ENCODE results near the gene FANCI. TPM values are rescaled to one million over a fixed set of nuclear protein-coding genes. Genes with fewer than 3 reads are reported as not detected.
A peak's percentile ranks its signal among the peaks of the same experiment; 100 is the strongest.

Gene FANCI
- total RNA-seq, 1 donor from 2014 or later = 4.1 TPM

DNA sequence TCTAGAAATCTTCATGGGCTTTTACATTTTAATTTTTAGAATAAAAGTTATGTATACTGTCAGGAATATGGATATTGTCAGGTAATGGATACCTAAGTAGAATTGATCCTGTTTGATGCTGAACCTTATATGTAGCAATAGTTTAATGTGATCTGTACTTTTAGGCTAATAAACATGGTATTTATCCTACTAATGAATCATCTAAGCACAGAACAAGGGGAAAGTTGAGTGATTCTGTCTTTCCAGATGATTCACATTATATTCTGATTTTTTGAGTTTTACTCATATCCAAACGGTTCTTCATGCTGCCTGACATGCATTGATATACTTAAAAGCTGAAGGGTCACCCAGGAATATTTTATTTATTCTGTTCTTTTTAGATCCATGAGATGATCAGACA lies 34.5 kb downstream of the FANCI start:
- TF ChIP-seq, protein P1, sequence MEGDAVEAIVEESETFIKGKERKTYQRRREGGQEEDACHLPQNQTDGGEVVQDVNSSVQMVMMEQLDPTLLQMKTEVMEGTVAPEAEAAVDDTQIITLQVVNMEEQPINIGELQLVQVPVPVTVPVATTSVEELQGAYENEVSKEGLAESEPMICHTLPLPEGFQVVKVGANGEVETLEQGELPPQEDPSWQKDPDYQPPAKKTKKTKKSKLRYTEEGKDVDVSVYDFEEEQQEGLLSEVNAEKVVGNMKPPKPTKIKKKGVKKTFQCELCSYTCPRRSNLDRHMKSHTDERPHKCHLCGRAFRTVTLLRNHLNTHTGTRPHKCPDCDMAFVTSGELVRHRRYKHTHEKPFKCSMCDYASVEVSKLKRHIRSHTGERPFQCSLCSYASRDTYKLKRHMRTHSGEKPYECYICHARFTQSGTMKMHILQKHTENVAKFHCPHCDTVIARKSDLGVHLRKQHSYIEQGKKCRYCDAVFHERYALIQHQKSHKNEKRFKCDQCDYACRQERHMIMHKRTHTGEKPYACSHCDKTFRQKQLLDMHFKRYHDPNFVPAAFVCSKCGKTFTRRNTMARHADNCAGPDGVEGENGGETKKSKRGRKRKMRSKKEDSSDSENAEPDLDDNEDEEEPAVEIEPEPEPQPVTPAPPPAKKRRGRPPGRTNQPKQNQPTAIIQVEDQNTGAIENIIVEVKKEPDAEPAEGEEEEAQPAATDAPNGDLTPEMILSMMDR (IDR thresholded peaks at IDR 0.05) = no peak
- intact Hi-C loops (cut with DNase I) = no loop called here
- no peaks in the 10 kb centered on the region for H3K27me3 ChIP-seq
- no peaks in the 10 kb centered on the region for H3K36me3 ChIP-seq
- no peak overlapping the region for H3K4me3 ChIP-seq
- DNase-seq = no peak
- no peaks in the 10 kb centered on the region for H3K4me1 ChIP-seq
- no peak overlapping the region for H3K27ac ChIP-seq
- H3K9me3 ChIP-seq = no peaks in the 10 kb centered on the region
- ATAC-seq = no peak

GRCh38 chr15:89282631-89283030 lies 38.9 kb downstream of the FANCI start:
- no peaks in the 10 kb centered on the region for H3K27me3 ChIP-seq
- H3K4me1 ChIP-seq = no peaks in the 10 kb centered on the region
- no peak for DNase-seq
- no peak for ATAC-seq
- H3K36me3 ChIP-seq = no peaks in the 10 kb centered on the region
- no peak overlapping the region for H3K4me3 ChIP-seq
- H3K27ac ChIP-seq = no peak overlapping the region
- TF ChIP-seq, protein P1 (IDR thresholded peaks at IDR 0.05) = no peak
- no peaks in the 10 kb centered on the region for H3K9me3 ChIP-seq
- intact Hi-C loops (cut with DNase I) = no loop called here

DNA sequence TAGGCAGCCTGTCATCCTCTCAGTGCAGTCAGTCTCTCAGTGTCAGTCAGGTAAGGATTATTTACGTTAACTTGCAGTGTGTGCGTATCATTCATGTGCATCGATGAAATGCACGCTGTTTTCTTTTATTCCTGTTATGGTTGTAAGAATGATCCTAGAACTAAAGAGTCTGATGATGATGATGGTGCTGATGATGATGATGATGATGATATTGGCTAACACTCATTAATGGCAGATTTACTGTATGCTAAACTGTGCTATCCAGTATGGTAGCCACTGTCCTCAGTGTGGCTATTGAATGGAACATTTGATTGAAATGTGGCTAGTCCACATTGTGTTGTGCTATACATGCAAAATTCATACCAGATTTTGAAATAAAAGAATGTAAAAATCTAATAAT lies 39.4 kb downstream of the FANCI start:
- Histone ChIP-seq H3K27ac (no peak overlapping the region), H3K4me1 (no peaks in the 10 kb centered on the region), H3K27me3 (no peaks in the 10 kb centered on the region), H3K9me3 (no peaks in the 10 kb centered on the region), H3K36me3 (no peaks in the 10 kb centered on the region), H3K4me3 (no peak overlapping the region)
- ATAC-seq (no peak), DNase-seq (no peak)
- TF ChIP-seq, protein P1 (IDR thresholded peaks at IDR 0.05) = no peak
- intact Hi-C loops (cut with DNase I) = no loop called here

- no peaks in the 10 kb centered on the region for H3K27me3 ChIP-seq
- no peaks in the 10 kb centered on the region for H3K36me3 ChIP-seq
- H3K4me1 ChIP-seq = no peaks in the 10 kb centered on the region
- no peak for DNase-seq
- ATAC-seq = no peak
- H3K9me3 ChIP-seq = no peaks in the 10 kb centered on the region
- TF ChIP-seq, protein P1 (IDR thresholded peaks at IDR 0.05) = no peak
- H3K27ac ChIP-seq = no peak overlapping the region
- no peak overlapping the region for H3K4me3 ChIP-seq
- intact Hi-C loops (cut with DNase I) = no loop called here
Observed at GRCh38 chr15:89291934-89292438, 48.2 kb downstream of the FANCI start.

DNA sequence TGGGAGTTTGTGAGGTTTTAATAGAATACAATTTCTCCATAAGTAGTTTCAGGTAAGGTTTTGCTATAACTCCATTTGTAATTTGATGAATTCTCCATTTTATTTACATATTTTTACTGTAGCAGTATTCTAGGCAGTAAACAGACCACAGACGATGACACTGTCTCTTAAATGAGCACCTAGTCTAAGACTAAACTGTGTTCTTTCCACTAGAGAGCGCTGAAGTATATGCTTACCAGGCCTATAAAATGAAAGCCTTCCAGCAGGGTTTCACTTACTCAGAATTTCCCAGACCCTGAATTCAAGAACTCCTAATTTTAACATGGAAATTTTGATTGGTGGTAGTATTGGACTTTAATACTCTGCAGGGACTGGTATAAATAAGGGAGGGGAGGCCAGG lies 49.2 kb downstream of the FANCI start:
- H3K4me1 ChIP-seq = no peaks in the 10 kb centered on the region
- DNase-seq (no peak), ATAC-seq (no peak)
- intact Hi-C loops (cut with DNase I) = no loop called here
- no peaks in the 10 kb centered on the region for H3K9me3 ChIP-seq
- H3K36me3 ChIP-seq = no peaks in the 10 kb centered on the region
- H3K27ac ChIP-seq = no peak overlapping the region
- no peak overlapping the region for H3K4me3 ChIP-seq
- TF ChIP-seq, protein P1 (IDR thresholded peaks at IDR 0.05) = no peak
- H3K27me3 ChIP-seq = no peaks in the 10 kb centered on the region

DNA sequence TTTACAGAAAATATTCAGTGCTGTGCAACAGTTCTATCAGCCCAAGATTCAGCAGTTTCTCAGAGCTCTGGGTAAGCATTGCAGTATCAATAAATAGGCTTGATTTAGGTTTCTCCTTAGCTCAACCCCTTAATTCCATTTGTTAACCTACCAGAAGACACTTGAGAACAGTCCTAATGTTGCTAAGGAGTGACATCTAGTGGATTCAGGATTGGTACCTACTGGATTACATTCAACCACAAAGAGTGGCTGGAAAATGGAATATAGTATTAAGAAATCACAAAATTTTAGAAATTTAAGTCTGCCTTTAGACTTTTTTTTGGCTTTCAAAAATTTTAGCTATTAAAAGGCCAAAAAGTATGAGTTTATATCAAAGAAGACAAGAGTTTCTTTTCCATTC lies 56.1 kb downstream of the FANCI start:
- TF ChIP-seq, protein P1 (IDR thresholded peaks at IDR 0.05) = peak; percentile 29
- Histone ChIP-seq H3K4me3 (no peak overlapping the region), H3K27me3 (no peaks in the 10 kb centered on the region), H3K9me3 (no peaks in the 10 kb centered on the region), H3K27ac (no peak overlapping the region), H3K4me1 (no peaks in the 10 kb centered on the region), H3K36me3 (no peaks in the 10 kb centered on the region)
- DNase-seq = no peak
- peak; percentile 55 for ATAC-seq
- intact Hi-C loops (cut with DNase I) = no loop called here
